HG02588 (cell line): Measurements from ENCODE around the gene SPTBN4.
"Not testable (repeated sequence)": the region's sequence is repeated elsewhere in the genome, so short reads cannot be mapped to it uniquely, and the experiment has no call there.

ENCODE experiments used
- ATAC-seq: cut with Tn5 transposase; IDR thresholded peaks from one replicate; pipeline ENCODE4 v1.9.1; 2021; ENCODE audit warnings: mild to moderate bottlenecking, moderate library complexity; ENCODE audit not compliant: unreplicated experiment

SPTBN4 gene

GRCh38 chr19:40441719-40442253 lies 25.0 kb upstream of the SPTBN4 start:
- no peak for ATAC-seq

- no peak for ATAC-seq
Observed at GRCh38 chr19:40442328-40443130, 24.3 kb upstream of the SPTBN4 start.

- ATAC-seq: peak; percentile 62
Observed at GRCh38 chr19:40443131-40443999, 23.4 kb upstream of the SPTBN4 start.

- peak; percentile 65 for ATAC-seq
Observed at GRCh38 chr19:40444000-40444824, 22.6 kb upstream of the SPTBN4 start, which contains the start of gene SERTAD3. Gene SERTAD3 (minus strand): TSS chr19:40444335. CDS start chr19:40442080, 2,255 bp downstream.

- no peak for ATAC-seq
Observed at GRCh38 chr19:40444825-40445312, 21.9 kb upstream of the SPTBN4 start.

- ATAC-seq: no peak
Observed at GRCh38 chr19:40445780-40446262, 21.0 kb upstream of the SPTBN4 start.

GRCh38 chr19:40446263-40446784 lies 20.5 kb upstream of the SPTBN4 start:
- no peak for ATAC-seq

- no peak for ATAC-seq
Observed at GRCh38 chr19:40449506-40449905, 17.3 kb upstream of the SPTBN4 start.

- no peak for ATAC-seq
Observed at GRCh38 chr19:40450664-40451063, 16.1 kb upstream of the SPTBN4 start.

GRCh38 chr19:40452016-40452415 lies 14.8 kb upstream of the SPTBN4 start:
- no peak for ATAC-seq

- no peak for ATAC-seq
Observed at GRCh38 chr19:40453151-40453735, 13.6 kb upstream of the SPTBN4 start.

- not testable (repeated sequence) for ATAC-seq
Observed at GRCh38 chr19:40453943-40454342, 12.9 kb upstream of the SPTBN4 start.

- ATAC-seq: no peak
Observed at GRCh38 chr19:40457048-40457447, 9.8 kb upstream of the SPTBN4 start.

GRCh38 chr19:40457953-40458596 lies 8.7 kb upstream of the SPTBN4 start:
- ATAC-seq: no peak

- no peak for ATAC-seq
Observed at GRCh38 chr19:40458597-40458974, 8.2 kb upstream of the SPTBN4 start.

GRCh38 chr19:40460185-40460584 lies 6.6 kb upstream of the SPTBN4 start:
- no peak for ATAC-seq

- no peak for ATAC-seq
Observed at GRCh38 chr19:40461669-40462221, 5.1 kb upstream of the SPTBN4 start.

- ATAC-seq: not testable (repeated sequence)
Observed at GRCh38 chr19:40463587-40464037, 3.2 kb upstream of the SPTBN4 start.
